Measurements from ENCODE around the gene LRMDA.

The LRMDA gene

DNA sequence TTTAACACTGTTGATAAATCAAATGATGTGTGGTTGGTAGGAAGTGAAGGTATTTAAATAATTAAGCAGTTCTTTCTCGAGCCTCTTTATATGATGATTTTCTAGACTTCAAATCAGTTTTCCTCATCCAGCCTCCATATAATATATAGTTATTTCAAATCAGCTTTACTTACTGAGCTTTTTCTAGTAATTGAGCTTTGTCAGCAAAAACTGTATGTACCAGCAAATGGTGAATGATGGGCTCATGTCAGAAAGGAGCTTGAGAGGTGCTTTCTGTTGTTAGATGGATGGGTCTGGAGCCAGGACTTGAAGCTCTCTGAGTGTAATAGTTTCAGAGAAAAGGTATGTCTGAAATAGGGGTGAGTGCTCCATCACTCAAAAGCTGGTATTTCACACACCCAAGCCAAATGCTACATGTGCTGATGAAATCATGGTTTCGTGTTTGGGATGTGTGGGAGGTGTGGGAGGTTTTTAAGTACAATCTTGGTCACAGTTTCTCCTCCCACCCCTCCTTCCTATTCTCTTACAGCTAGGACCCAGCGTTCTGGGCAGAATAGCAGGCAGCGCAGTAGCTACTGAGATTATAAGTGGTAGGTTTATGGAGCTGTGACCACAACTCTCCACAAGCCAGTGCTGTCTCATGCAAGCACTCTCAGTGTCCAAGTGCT lies 55.8 kb downstream of the LRMDA start:
- no peak overlapping the region for H3K4me3 ChIP-seq (ENCODE audit: low read depth, low read length)
- TF ChIP-seq, protein P1, sequence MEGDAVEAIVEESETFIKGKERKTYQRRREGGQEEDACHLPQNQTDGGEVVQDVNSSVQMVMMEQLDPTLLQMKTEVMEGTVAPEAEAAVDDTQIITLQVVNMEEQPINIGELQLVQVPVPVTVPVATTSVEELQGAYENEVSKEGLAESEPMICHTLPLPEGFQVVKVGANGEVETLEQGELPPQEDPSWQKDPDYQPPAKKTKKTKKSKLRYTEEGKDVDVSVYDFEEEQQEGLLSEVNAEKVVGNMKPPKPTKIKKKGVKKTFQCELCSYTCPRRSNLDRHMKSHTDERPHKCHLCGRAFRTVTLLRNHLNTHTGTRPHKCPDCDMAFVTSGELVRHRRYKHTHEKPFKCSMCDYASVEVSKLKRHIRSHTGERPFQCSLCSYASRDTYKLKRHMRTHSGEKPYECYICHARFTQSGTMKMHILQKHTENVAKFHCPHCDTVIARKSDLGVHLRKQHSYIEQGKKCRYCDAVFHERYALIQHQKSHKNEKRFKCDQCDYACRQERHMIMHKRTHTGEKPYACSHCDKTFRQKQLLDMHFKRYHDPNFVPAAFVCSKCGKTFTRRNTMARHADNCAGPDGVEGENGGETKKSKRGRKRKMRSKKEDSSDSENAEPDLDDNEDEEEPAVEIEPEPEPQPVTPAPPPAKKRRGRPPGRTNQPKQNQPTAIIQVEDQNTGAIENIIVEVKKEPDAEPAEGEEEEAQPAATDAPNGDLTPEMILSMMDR (IDR thresholded peaks at IDR 0.05; ENCODE audit: borderline replicate concordance, insufficient read depth, low read depth, low read length), result no peak

DNA sequence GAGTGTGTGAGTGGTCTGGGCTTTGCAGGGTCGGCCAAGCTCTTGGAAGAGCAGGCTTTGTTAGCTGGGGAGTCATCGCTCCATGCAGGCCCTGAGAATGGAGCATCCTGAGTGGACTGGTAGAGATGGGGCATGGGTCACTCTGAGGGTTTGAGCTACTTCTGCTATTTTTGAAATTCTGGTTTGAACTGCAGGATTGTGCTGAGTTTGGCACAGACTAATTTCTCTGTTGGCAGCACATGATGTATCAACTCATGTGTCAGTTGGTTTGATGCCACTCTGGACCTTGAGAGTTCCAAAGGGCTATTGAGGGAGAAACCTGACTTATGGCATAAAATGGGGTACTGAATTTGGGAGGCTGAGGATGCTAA lies 56.3 kb downstream of the LRMDA start:
- no peak overlapping the region for H3K4me3 ChIP-seq (ENCODE audit: low read depth, low read length)
- TF ChIP-seq, protein P1 (IDR thresholded peaks at IDR 0.05; ENCODE audit: borderline replicate concordance, insufficient read depth, low read depth, low read length), result no peak

DNA sequence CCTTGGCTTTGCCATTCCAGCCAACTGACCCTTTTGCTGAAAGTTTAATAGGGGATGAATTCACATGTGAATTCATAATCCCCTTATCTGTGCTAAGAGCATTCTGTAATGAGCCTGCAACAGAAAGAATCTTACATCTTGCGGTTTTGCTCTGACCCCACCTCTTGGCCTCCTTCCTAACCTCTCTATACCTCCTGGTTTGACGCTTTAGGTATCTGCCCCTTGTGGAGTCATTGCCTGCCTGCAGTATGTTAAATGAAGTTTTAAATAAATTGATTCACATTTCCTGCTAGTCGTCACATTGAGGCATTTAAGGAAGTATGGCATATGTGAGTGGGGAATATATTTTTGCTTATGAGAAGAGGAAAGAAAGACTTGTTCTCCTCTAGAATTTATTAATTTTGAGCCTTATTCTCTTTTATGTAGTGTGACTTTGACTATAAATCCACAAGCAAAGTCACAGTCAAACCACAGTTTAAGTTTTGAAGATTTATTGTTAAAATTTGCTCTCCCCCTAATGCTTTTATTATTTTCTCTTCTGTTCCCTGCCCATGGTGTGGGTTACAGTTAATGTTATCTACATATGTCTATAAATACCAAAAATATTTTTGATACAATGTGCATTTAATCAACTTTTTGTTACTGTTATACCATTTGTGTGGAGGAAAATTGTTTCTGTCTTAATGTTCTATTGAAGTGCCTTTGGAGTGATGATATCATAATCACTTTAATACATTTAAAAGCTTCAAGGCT lies 60.9 kb downstream of the LRMDA start:
- TF ChIP-seq, protein P1 (IDR thresholded peaks at IDR 0.05; ENCODE audit: borderline replicate concordance, insufficient read depth, low read depth, low read length), result no peak
- H3K4me3 ChIP-seq (ENCODE audit: low read depth, low read length), result no peak overlapping the region

DNA sequence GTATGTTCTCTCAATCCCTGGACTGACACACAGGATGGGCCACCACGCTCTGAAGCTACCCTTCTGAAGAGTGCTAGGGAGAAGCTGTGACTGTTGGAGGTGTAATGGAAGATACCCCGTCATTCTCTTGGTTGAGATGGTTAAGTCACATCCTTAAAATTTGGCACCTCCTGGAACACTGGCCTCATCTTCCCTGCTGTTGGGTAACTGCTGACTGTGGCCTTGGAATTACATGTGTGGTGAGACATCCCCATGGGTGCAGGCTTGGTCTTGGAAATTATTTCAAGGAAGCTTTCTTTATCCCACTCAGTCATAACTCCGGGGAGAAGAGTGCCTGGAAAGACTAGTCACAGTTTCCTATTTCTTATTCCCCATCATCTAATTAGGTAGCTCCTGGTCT lies 62.0 kb downstream of the LRMDA start:
- no peak overlapping the region for H3K4me3 ChIP-seq (ENCODE audit: low read depth, low read length)
- TF ChIP-seq, protein P1 (IDR thresholded peaks at IDR 0.05; ENCODE audit: borderline replicate concordance, insufficient read depth, low read depth, low read length), result no peak

DNA sequence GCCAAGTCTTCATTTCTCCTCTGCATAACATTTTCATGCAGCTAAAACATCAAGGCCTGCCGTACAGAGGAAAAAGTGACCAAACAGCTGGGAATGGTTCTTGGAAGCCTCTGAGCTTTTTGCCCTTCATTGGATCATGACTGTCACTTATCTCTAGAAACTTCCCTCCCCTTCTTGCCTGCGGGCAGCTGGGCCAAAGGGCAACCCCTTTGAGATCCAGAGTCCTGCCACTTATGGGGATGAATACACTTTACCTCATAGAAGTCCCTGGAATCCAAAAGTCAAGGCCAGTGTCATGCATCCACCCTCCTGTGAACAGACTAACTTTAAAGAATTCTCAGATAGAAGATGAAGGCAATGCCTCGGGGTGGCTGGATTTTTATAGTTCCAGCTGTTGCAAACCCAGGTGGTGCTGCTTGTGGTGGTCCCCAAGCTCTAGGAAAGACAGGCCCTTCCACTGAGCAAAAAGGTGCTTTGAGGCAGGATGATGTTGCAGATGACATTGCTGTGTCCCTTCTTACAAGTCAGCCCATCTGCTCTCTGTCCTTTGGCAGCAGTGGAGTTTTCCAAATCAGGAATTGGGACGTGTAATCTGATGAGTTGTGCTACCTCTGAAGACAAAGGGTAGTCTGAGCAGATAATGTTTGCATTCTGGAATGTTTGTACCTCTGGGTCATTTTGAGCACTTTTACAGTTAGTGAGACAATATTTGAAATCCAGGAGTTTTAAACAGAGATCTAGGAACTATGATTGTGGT lies 64.2 kb downstream of the LRMDA start:
- H3K4me3 ChIP-seq (ENCODE audit: low read depth, low read length), result no peak overlapping the region
- TF ChIP-seq, protein P1 (IDR thresholded peaks at IDR 0.05; ENCODE audit: borderline replicate concordance, insufficient read depth, low read depth, low read length), result no peak

DNA sequence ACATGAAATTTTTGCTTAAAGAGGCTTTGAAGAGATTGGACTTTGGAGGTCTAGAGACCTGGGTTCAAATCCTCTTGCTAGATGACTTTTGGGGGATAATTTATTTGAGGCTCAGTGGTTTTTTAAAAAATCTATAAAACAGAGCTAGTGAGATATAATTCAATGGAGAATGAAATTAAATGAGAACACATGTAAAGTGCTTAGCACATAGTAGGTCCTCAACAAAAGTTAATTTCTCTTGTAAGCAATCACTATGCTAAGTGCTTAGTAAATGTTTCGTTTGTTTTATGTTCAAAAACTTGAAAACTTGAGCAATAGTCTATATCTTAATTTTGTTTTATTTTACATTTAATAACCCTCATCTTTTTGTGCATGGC lies 64.8 kb downstream of the LRMDA start:
- H3K4me3 ChIP-seq (ENCODE audit: low read depth, low read length), result no peak overlapping the region
- TF ChIP-seq, protein P1 (IDR thresholded peaks at IDR 0.05; ENCODE audit: borderline replicate concordance, insufficient read depth, low read depth, low read length), result no peak
